Smooth muscle cell (in vitro differentiated cells): ENCODE results near the gene STAT3. TPM values are rescaled to one million over a fixed set of nuclear protein-coding genes. Genes with fewer than 3 reads are reported as not detected.
"Not testable (repeated sequence)": the region's sequence is repeated elsewhere in the genome, so short reads cannot be mapped to it uniquely, and the experiment has no call there.

ENCODE experiments used
- DNase-seq: peaks from one replicate; lab custom pipeline; 2025; ENCODE audit not compliant: unreplicated experiment; lab: John Stamatoyannopoulos, UW
- H2AFZ ChIP-seq: fragments of 200-600 bp; sonication (generic); 2 replicates; pipeline ENCODE4 v1.6.0; 2016; ENCODE audit warnings: antibody characterized with exemption, low read depth, mild to moderate bottlenecking
- H3F3A ChIP-seq: fragments of 200-600 bp; sonication (generic); 2 replicates; pipeline ENCODE4 v1.6.0; 2017; ENCODE audit warnings: antibody characterized with exemption, low read depth
- H3K27ac ChIP-seq: fragments of 200-600 bp; sonication (generic); 2 replicates; pipeline ENCODE4 v1.5.1; 2016; ENCODE audit warnings: low read depth, mild to moderate bottlenecking
- H3K27me3 ChIP-seq: fragments of 200-600 bp; sonication (generic); 2 replicates; pipeline ENCODE4 v1.6.1; 2016; ENCODE audit warnings: low read depth, mild to moderate bottlenecking
- H3K36me3 ChIP-seq: fragments of 200-600 bp; sonication (generic); 2 replicates; pipeline ENCODE4 v1.5.1; 2016; ENCODE audit warnings: low read depth
- H3K4me1 ChIP-seq: fragments of 200-600 bp; sonication (generic); 2 replicates; pipeline ENCODE4 v1.5.1; 2016; ENCODE audit warnings: low read depth
- H3K4me2 ChIP-seq: fragments of 200-600 bp; sonication (generic); 2 replicates; pipeline ENCODE4 v1.6.0; 2016; ENCODE audit warnings: mild to moderate bottlenecking
- H3K4me3 ChIP-seq: fragments of 200-600 bp; sonication (generic); 2 replicates; pipeline ENCODE4 v1.5.1; 2016; ENCODE audit warnings: mild to moderate bottlenecking
- H3K79me2 ChIP-seq: fragments of 200-600 bp; sonication (generic); 2 replicates; pipeline ENCODE4 v1.6.0; 2016; ENCODE audit warnings: low read depth, mild to moderate bottlenecking
- H3K9ac ChIP-seq: fragments of 200-600 bp; sonication (generic); 2 replicates; pipeline ENCODE4 v1.6.0; 2016; ENCODE audit warnings: low read depth
- H3K9me3 ChIP-seq: fragments of 200-600 bp; sonication (generic); replicated peaks from 2 replicates; pipeline ENCODE4 v1.5.1; 2016; ENCODE audit warnings: low read depth
- H4K20me1 ChIP-seq: fragments of 200-600 bp; sonication (generic); 2 replicates; pipeline ENCODE4 v1.6.0; 2016; ENCODE audit warnings: low read depth
- WGBS: methylation state at CpG from one replicate; pipeline ENCODE4 v1.1.7; 2016; ENCODE audit warnings: low lambda C conversion rate; 5-methylcytosine and 5-hydroxymethylcytosine counted together
- polyA plus RNA-seq: library from polyadenylated mRNA; unstranded; fragments of >200 nt; fragmentation: Nextera tagmentation; extraction: Ambion mirVana; gene quantifications from 2 replicates; pipeline ENCODE4 v1.2.1, GENCODE V29; 2016
- total RNA-seq: library from RNA; depleted of rRNA; stranded (reverse); fragments of >200 nt; gene quantifications from 2 replicates; pipeline ENCODE4 v1.2.3, GENCODE V29; 2014
- TF ChIP-seq, protein P1 (sequence below): fragments of 200-600 bp; sonication (generic); IDR thresholded peaks from 2 replicates; pipeline ENCODE4 v1.5.1; 2017; ENCODE audit warnings: borderline replicate concordance, mild to moderate bottlenecking, antibody characterized with exemption; ENCODE audit not compliant: insufficient read depth, poor library complexity, severe bottlenecking

The STAT3 gene
- total and polyA plus RNA-seq, 2 experiments from 2014 or later: 85.6 to 87.7 TPM

DNA sequence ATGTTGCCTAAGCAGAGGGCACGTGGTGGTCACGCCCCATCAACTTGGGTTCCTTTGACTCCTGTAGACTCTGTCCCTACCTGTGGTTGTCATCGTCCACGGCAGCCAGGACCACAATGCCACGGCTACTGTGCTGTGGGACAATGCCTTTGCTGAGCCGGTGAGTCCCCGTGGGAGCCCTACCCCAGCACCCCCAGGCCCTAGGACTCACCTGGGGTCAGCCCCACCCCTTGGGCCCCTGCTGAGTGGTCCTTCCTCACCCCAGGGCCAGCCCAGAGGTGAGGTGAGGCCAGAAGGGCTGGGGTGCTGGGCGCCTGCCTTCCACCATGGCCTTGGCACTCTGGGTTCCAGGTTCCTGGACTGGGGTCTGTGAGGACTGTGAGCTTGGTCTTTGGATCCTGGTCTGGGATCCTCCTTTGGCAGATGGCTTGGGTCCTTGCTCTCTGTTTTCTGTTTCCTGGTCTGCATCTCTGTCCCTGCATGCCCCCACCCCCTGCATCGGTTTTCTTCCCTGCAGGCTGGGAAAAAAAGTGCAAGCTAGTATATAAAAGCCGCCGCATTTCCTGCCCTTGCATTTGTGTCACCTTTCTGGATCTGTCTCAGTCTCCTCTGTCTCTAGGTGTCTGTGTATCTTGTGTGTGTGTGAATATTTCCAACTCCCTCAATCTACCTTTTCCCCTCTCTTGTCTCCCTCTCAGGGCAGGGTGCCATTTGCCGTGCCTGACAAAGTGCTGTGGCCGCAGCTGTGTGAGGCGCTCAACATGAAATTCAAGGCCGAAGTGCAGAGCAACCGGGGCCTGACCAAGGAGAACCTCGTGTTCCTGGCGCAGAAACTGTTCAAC, 82.5 kb downstream of the STAT3 start:
- Histone ChIP-seq H3F3A (peaks cover under 1% of the 10 kb centered on the region), H2AFZ (no peak overlapping the region), H3K36me3 (no peaks in the 10 kb centered on the region), H4K20me1 (no peaks in the 10 kb centered on the region), H3K9ac (no peak overlapping the region), H3K4me1 (no peaks in the 10 kb centered on the region), H3K79me2 (no peaks in the 10 kb centered on the region), H3K27me3 (no peaks in the 10 kb centered on the region), H3K4me2 (no peak overlapping the region), H3K9me3 (no peaks in the 10 kb centered on the region), H3K4me3 (no peak overlapping the region), H3K27ac (no peak overlapping the region)
- no peak for DNase-seq
- WGBS: 93% methylated on average over 18 of the region's 18 CpGs
- TF ChIP-seq, protein P1, sequence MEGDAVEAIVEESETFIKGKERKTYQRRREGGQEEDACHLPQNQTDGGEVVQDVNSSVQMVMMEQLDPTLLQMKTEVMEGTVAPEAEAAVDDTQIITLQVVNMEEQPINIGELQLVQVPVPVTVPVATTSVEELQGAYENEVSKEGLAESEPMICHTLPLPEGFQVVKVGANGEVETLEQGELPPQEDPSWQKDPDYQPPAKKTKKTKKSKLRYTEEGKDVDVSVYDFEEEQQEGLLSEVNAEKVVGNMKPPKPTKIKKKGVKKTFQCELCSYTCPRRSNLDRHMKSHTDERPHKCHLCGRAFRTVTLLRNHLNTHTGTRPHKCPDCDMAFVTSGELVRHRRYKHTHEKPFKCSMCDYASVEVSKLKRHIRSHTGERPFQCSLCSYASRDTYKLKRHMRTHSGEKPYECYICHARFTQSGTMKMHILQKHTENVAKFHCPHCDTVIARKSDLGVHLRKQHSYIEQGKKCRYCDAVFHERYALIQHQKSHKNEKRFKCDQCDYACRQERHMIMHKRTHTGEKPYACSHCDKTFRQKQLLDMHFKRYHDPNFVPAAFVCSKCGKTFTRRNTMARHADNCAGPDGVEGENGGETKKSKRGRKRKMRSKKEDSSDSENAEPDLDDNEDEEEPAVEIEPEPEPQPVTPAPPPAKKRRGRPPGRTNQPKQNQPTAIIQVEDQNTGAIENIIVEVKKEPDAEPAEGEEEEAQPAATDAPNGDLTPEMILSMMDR: no peak

DNA sequence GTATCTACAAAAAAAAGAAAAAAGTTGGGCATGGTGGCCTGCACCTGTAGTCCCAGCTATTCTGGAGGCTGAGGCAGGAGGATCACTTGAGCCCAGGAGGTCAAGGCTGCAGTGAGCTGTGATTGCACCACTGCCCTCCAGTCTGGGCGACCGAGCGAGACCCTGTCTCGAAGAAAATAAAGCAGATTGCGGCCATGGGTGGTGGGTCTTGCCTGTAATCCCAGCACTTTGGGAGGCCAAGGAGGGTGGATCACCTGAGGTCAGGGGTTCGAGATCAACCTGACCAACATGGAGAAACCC, 83.3 kb downstream of the STAT3 start:
- not testable (repeated sequence) for H4K20me1 ChIP-seq, H3K9me3 ChIP-seq, H3K27me3 ChIP-seq, H3K4me2 ChIP-seq, H3K4me1 ChIP-seq, H3K79me2 ChIP-seq, H3K4me3 ChIP-seq, H3F3A ChIP-seq, H3K27ac ChIP-seq, H3K9ac ChIP-seq, H2AFZ ChIP-seq, DNase-seq, H3K36me3 ChIP-seq
- 96% methylated on average over 6 of the region's 6 CpGs for WGBS

DNA sequence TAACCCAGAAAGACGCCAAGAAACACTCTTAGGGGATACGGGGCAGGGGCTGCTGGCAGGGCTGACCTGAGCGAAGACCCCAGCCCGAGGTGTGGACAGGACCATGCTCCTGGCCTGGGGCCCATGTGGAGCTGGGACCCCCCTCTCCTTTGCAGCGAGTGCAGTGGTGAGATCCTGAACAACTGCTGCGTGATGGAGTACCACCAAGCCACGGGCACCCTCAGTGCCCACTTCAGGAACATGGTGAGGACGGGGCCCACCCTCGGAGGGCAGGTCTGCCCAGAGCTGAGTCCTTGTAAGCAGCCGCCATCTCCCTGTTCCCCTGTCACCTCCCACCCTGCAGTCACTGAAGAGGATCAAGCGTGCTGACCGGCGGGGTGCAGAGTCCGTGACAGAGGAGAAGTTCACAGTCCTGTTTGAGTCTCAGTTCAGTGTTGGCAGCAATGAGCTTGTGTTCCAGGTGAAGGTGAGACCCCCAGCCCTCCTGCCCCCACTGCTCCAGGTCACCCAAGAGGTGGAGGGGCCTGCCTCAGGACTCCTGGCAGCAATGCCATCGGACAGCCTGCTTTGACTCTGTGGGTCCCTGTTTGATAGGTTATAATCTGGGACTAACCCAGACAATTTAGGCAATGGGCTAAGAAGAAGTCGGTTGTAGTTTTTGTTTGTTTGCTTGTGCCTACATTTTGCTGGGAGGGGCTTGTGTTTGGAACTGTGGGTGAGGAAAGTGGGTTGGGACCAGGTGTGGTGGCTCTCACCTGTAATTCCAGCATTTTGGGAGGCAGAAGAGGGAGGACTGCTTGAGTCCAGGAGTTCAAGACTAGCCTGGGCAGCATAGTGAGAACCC, 83.8 kb downstream of the STAT3 start:
- Histone ChIP-seq H3K9me3 (no peaks in the 10 kb centered on the region), H3F3A (no peaks in the 10 kb centered on the region), H3K36me3 (no peaks in the 10 kb centered on the region), H2AFZ (no peak overlapping the region), H3K27me3 (no peaks in the 10 kb centered on the region), H3K79me2 (no peaks in the 10 kb centered on the region), H4K20me1 (no peaks in the 10 kb centered on the region), H3K4me2 (no peak overlapping the region), H3K4me3 (no peak overlapping the region), H3K9ac (no peak overlapping the region), H3K27ac (no peak overlapping the region), H3K4me1 (no peaks in the 10 kb centered on the region)
- no peak for DNase-seq
- TF ChIP-seq, protein P1: no peak
- WGBS: 95% methylated on average over 15 of the region's 16 CpGs

DNA sequence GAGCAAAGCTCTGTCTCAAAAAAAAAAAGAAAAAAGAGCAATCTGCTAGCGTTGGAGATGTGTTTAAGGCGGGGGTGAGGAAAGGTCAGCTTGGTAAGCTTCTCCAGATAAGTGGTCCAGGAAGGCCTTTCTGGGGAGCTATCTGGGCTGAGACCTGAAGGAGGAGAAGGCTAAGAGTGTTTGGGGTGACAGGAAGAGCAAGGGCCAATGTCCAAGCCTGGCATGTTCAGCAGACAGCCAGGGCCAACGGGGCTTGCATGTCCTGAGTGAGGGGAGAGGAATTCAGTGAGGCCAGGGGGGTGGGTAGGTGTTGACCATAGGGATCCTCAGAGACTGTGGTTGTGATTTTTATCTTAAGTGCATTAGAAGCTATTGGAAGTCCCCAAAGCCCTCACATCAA, 84.5 kb downstream of the STAT3 start:
- TF ChIP-seq, protein P1: no peak
- Histone ChIP-seq H3K79me2 (no peaks in the 10 kb centered on the region), H3K27ac (no peak overlapping the region), H3F3A (no peaks in the 10 kb centered on the region), H4K20me1 (no peaks in the 10 kb centered on the region), H3K36me3 (no peaks in the 10 kb centered on the region), H3K9ac (no peak overlapping the region), H3K4me2 (no peak overlapping the region), H3K4me1 (no peaks in the 10 kb centered on the region), H3K4me3 (no peak overlapping the region), H3K27me3 (no peaks in the 10 kb centered on the region), H2AFZ (no peak overlapping the region), H3K9me3 (no peaks in the 10 kb centered on the region)
- 91% methylated on average over 3 of the region's 3 CpGs for WGBS
- no peak for DNase-seq
